ENCODE results near the gene SNRNP35. TPM values are rescaled to one million over a fixed set of nuclear protein-coding genes. Genes with fewer than 3 reads are reported as not detected.
"Not testable (repeated sequence)": the region's sequence is repeated elsewhere in the genome, so short reads cannot be mapped to it uniquely, and the experiment has no call there.

The SNRNP35 gene
- total and polyA plus RNA-seq, 2 experiments from 2014 or later, result 32.0 to 41.9 TPM

- no peaks in the 10 kb centered on the region for H3K36me3 ChIP-seq
- no peak for TF ChIP-seq CTCF (IDR thresholded peaks at IDR 0.05; ENCODE audit: low read depth, low read length)
- H3K27ac ChIP-seq, result no peak overlapping the region
- H3K4me1 ChIP-seq (ENCODE audit: low read depth), result no peaks in the 10 kb centered on the region
- H3K9me3 ChIP-seq (ENCODE audit: low read depth), result no peaks in the 10 kb centered on the region
- no peak for DNase-seq (ENCODE audit: low read depth in 1 of 2, low spot score in 1 of 2)
- H3K27me3 ChIP-seq, result no peaks in the 10 kb centered on the region
- no peak overlapping the region for H3K4me3 ChIP-seq
These were observed 8.6 kb upstream of the SNRNP35 start for GRCh38 chr12:123449249-123449733.

- no peak overlapping the region for H3K4me3 ChIP-seq
- H3K9me3 ChIP-seq (ENCODE audit: low read depth), result no peaks in the 10 kb centered on the region
- no peaks in the 10 kb centered on the region for H3K27me3 ChIP-seq
- no peaks in the 10 kb centered on the region for H3K36me3 ChIP-seq
- no peak for DNase-seq (ENCODE audit: low read depth in 1 of 2, low spot score in 1 of 2)
- H3K4me1 ChIP-seq (ENCODE audit: low read depth), result no peaks in the 10 kb centered on the region
- TF ChIP-seq CTCF (IDR thresholded peaks at IDR 0.05; ENCODE audit: low read depth, low read length), result no peak
- H3K27ac ChIP-seq, result no peak overlapping the region
These were observed 8.1 kb upstream of the SNRNP35 start for GRCh38 chr12:123449856-123450255.

DNA sequence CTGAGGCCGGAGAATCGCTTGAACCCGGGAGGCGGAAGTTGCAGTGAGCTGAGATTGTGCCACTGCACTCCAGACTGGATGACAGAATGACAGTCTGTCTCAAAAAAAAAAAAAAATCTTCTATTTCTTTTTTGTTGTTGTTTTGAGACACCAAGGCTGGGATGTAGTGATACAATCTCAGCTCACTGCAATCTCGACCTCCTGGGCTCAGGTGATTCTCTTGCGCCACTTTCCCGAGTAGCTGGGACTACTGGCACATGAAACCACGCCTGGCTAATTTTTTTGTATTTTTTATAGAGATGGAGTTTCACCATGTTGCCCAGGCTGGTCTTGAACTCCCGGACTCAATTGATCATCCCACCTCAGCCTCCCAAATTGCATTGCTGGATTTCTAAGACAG, 7.3 kb upstream of the SNRNP35 start:
- Histone ChIP-seq H3K4me3 (no peak overlapping the region), H3K27me3 (no peaks in the 10 kb centered on the region), H3K9me3 (ENCODE audit: low read depth) (no peaks in the 10 kb centered on the region), H3K27ac (no peak overlapping the region), H3K36me3 (no peaks in the 10 kb centered on the region), H3K4me1 (ENCODE audit: low read depth) (no peaks in the 10 kb centered on the region)
- DNase-seq (ENCODE audit: low read depth in 1 of 2, low spot score in 1 of 2), result no peak
- no peak for TF ChIP-seq CTCF (IDR thresholded peaks at IDR 0.05; ENCODE audit: low read depth, low read length)

GRCh38 chr12:123452276-123452550, 5.7 kb upstream of the SNRNP35 start:
- H3K4me3 ChIP-seq; H3K36me3 ChIP-seq; H3K4me1 ChIP-seq (ENCODE audit: low read depth); DNase-seq (ENCODE audit: low read depth in 1 of 2, low spot score in 1 of 2); H3K27ac ChIP-seq; H3K27me3 ChIP-seq; H3K9me3 ChIP-seq (ENCODE audit: low read depth): not testable (repeated sequence)

DNA sequence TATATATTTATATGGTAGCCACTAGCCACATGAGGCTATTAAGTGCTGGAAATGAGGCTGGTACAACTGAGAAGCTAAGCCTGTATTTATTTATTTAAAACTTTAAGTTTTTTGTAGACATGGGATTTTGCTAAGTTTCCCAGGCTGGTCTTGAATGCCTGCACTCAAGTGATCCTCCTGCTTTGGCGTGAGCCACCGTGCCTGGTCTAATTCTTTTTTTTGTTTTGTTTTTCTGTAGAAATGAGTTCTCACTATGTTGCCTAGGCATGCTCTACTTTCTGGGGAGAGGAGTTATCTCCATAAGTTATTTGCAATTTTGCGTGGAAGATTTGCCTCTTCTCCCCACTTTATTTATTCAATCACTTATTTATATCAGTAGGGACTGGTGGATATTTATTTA, 4.8 kb upstream of the SNRNP35 start:
- Histone ChIP-seq H3K4me1 (ENCODE audit: low read depth) (no peaks in the 10 kb centered on the region), H3K27ac (no peak overlapping the region), H3K36me3 (no peaks in the 10 kb centered on the region), H3K4me3 (no peak overlapping the region), H3K9me3 (ENCODE audit: low read depth) (no peaks in the 10 kb centered on the region), H3K27me3 (no peaks in the 10 kb centered on the region)
- DNase-seq (ENCODE audit: low read depth in 1 of 2, low spot score in 1 of 2), result no peak
- no peak for TF ChIP-seq CTCF (IDR thresholded peaks at IDR 0.05; ENCODE audit: low read depth, low read length)

DNA sequence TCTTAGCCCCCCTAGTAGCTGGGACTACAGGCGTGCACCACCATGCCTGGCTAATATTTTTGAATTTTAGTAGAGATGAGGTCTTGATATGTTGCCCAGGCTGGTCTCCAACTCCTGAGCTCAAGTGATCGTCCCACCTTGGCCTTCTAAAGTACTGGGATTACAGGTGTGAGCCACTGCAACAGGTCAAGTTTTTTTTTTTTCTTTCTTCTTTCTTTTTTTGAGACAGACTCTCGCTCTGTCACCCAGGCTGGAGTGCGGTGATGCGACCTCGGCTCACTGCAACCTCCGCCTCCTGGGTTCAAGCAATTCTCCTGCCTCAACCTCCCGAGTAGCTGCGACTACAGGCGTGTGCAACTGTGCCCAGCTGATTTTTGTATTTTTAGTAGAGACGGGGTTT, 5.2 kb downstream of the SNRNP35 start:
- not testable (repeated sequence) for H3K9me3 ChIP-seq (ENCODE audit: low read depth)

DNA sequence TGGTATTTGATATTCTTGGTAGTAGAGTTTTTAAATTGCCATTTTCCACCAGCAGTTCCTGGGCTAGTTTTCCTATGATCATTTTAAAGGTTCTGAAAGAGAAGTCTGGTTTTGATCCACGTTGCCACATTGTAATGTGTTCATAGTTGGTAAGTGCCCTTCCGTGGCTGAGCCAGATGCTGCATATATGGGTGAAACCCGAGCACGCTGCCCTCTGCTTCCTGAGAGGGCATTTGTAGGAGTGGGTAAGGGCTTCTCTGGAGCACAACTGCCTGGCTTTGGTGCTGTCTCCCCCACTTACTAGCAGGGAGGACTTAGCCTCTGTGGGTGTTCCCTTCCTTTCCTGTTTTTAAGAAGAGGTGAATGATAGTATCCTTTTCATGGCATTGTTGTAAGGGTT, 7.1 kb downstream of the SNRNP35 start:
- DNase-seq (ENCODE audit: low read depth in 1 of 2, low spot score in 1 of 2), result peak in 1 of 2 donors; percentile 13
- no peaks in the 10 kb centered on the region for H3K9me3 ChIP-seq (ENCODE audit: low read depth)
- H3K27me3 ChIP-seq, result no peaks in the 10 kb centered on the region
- H3K4me3 ChIP-seq, result no peak overlapping the region
- H3K4me1 ChIP-seq (ENCODE audit: low read depth), result no peaks in the 10 kb centered on the region
- peaks cover 5% of the 10 kb centered on the region for H3K36me3 ChIP-seq
- H3K27ac ChIP-seq, result peak overlapping the region; percentile 43
- no peak for TF ChIP-seq CTCF (IDR thresholded peaks at IDR 0.05; ENCODE audit: low read depth, low read length)

More for the DNA sequence above, 5.2 kb downstream of the SNRNP35 start:
- H3K4me1 ChIP-seq (ENCODE audit: low read depth); DNase-seq (ENCODE audit: low read depth in 1 of 2, low spot score in 1 of 2); H3K4me3 ChIP-seq; H3K36me3 ChIP-seq; H3K27me3 ChIP-seq; H3K27ac ChIP-seq: not testable (repeated sequence)

Data from cardiac muscle cell (in vitro differentiated cells and primary cell).